ENCODE results near the gene NKD1.

NKD1 gene

DNA sequence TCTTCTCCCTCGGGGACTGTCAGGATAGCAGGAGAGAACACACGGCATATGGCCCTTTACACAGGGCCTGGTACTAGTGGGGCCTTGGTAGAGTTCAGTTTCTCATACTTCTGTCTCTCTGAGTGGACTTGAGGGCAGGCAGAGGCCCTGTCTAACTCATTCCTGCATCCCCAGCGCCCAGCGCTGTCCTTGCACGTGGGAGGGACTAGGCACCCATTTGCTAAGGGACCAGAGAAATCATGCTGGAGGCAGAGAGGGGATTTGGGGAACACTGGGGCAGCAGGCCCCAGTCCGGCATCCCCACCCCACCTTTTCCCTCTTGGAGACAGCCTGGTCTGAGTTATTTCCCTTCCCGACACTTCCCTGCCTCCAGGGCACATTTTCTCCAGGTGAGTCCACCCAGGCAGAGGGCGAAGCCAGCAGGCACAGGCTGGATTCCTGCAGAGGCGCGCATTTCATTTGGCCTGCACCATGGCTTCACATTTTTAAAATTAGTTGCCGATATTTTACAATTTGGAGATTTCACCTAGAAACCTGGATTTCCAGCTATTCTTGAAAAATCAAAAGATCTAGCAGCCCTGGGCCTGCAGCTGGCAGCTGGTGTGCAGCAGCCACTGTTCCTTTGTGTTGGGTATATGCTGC is 9.7 kb upstream of the NKD1 start:
- DNase-seq = no peak

GRCh38 chr16:50539053-50539695 is 9.0 kb upstream of the NKD1 start:
- no peak for DNase-seq

- no peak for DNase-seq
Measured at GRCh38 chr16:50539822-50540710, 8.1 kb upstream of the NKD1 start.

DNA sequence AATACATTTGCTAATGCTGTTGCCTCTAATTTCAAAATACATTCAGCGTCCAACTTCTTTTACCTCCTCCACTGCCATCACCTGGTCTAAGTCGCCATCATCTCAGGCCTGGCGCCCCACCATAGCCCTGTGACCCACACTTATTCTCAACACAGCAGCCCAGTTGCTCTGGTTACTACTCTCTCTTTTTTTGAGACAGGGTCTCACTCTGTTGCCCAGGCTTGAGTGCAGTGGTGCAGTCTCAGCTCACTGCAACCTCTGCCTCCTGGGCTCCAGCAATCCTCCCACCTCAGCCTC is 7.5 kb upstream of the NKD1 start:
- DNase-seq = no peak

GRCh38 chr16:50542703-50543102 is 5.5 kb upstream of the NKD1 start:
- DNase-seq = no peak

DNA sequence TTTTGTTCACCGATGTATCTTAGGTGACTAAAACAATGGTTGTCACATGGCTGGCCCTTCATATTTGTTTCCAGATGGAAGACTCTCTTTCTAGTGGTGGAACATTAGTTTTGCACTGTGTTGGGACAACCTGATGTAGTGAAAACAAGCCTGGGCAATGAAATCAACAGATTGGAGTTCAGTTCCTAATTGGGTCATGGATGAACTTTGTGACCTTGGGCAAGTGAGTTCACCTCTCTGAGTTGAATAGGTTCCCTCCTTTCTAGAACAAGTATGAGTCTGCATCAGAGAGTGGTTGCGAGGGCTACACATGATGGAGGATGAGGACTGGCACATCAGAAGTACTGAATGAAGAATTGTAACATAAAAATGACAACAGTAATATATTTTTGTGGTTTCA is 2.1 kb upstream of the NKD1 start:
- no peak for DNase-seq

DNA sequence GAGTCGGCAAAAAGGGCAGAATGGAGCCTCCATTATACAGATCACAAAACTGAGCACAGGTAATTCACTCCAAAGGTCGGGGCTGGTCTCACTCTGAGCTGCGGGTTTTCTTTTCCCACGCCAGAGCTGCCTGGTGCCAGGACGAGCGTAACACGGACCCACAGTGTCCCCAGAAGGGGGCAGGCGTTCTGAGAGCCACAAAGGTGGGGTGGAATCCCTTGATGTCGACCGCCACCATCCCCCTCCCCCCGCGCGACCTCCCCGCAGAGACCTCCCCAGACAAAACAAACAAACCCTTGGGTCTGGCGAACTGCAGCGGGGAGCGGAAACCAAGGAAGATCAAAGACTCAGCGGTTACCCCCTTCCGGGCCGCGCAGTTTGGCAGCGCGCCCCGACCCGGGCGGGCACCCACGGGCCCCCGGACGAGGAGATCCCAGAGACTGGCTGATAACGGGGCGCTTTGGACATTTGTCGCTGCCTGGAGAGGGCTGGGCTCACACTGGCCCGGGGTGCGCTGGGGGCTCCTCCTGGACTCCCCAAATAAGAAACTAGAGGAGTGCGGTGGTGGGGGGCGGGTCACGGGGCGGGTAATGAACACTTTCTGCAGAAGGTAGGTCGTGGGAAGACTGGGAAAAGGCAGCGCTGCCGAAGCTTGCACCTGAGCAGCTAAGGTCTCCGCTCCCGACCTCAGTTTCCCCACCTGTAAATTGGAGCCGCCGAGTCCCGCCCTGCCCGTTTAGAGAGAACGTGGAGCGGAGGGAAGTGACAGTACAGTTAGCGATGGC is 664 bp upstream of the NKD1 start:
- DNase-seq = peak in 3 of 4 experiments; percentile 25 to 79 (median 74)

DNA sequence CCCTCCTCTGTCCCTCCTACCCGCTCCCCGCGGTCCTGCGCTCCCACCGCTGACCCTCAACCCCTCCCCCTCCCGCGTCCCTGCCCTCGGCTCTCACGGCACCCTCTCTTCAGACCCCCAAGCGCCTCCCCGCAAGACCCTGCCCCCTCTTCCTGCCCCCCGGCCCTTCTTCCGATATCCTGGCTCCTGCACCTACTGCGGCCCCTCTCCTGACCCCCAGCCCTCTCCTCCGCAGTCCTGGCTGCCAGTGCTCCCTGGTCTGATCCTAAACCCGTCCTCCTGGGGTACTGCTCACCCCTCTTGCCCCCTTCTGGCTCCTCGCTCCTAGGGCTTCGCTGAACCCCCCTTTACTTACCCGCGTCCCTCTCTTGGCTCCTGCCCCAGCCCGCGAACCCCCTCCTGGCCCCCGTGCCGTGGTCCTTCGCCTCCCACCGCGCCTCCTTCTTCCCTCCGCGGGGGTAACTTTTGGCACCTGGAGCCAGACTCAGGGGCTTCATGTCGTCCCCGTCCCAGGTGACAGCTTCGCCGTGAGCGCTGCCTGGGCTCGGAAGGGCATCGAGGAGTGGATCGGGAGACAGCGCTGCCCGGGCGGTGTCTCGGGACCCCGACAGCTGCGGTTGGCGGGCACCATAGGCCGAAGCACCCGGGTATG is 839 bp downstream of the NKD1 start:
- DNase-seq = peak in 1 of 4 experiments; percentile 7

- DNase-seq = no peak
Measured at GRCh38 chr16:50549561-50549915, 1.3 kb downstream of the NKD1 start.

DNA sequence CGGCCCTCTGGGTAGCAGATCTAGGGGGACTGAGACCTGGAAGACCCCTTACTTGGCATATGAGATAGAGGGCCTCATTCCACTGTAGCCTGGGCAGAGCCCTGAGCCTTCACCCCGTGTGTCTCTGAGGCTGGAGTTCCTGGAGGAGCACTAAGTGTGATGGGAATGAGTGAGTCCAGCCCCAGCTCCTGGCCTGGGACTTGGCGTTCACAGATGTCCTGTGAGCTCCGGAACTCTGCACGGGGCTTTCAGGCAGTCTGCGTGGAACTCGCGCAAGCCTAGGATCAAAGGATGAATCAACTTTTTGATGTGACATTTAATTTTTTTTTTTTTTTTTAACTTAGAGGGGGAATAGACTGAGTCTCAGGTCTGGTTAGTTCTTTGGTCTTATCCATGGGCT is 1.8 kb downstream of the NKD1 start:
- DNase-seq = peak in 1 of 4 experiments; percentile 11

GRCh38 chr16:50550866-50551641 is 2.9 kb downstream of the NKD1 start:
- no peak for DNase-seq

GRCh38 chr16:50552476-50553101 is 4.4 kb downstream of the NKD1 start:
- DNase-seq = no peak

DNA sequence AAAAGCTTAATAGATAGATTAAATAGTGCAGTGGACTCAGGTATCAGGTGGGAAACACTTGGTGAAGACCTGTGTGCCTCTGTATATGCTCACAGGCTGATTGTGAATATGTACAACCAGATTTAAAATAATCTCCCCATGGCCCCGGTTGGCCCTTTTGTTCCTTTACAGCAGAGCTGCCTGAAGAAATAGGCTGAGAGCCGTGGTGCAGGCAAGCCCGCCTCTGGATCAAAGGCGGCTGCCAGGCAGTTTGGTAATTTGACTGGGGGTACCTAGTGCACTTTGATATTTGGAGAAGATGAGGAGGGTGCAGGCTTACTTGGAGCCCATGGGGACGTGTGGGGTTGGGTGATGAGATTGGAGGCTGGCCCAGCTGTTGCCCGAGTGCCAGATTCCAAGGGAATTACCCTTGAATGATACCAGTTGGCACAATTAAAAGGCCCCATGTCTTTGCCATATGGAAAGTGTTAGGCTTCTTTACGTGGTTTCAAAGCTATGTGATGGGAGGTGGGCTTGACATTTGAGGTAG is 5.0 kb downstream of the NKD1 start:
- DNase-seq = no peak

DNA sequence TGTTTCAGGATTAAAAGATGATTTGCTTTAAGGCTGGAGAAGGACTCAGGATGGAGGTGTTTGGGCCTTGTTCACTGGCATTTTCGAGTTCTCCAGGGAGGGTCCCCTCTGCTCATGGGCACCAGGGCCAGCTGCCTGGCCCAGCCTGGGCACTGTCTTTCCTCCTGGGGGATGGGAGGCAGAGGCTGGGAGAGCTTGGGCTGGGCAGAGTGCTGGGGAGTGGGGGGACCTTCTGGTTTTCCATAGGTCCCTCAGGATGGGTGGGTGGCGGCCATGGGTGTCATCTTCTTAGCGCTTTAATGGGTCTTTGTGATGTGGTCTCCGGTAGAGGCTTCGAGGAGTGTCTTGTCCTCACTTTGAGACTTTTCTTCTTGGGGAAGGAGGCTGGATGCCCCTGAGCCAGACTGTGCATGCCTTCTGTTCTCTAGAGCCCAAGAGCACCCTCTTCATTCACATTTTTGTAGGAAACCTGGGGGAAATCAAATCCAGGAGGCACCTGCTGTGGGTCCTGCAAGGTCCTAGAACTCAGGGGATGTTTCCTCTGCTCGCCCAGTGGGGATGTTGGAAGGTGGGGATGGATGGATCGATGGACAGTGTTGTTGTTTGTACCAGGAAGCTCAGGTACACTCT is 5.7 kb downstream of the NKD1 start:
- DNase-seq = no peak

GRCh38 chr16:50555269-50555875 is 7.2 kb downstream of the NKD1 start:
- DNase-seq = no peak

- DNase-seq = no peak
Measured at GRCh38 chr16:50555952-50556673, 7.9 kb downstream of the NKD1 start.

GRCh38 chr16:50557046-50557445 is 8.8 kb downstream of the NKD1 start:
- DNase-seq = no peak

DNA sequence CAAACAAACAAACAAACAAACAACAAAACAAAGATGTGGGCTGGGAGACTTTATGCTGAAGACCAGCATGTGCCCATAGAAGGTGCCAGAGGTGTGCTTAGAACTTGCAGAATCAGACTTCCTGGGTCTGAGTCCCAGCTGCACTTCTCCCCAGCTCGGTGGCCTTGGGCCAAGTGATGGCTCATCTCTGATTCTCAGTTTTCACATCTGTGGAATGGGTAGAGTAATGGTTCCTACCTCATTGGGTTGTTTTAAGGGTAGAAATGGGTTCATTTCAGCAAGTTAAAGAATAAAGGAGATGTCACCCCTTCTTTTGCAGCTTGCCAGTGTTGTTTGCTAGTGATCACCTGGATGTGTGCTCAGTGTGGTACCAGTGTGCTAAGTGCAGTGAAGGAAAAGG is 10.7 kb downstream of the NKD1 start:
- no peak for DNase-seq

- DNase-seq = no peak
Measured at GRCh38 chr16:50559342-50559741, 11.1 kb downstream of the NKD1 start.
